HEK293 (cell line): ENCODE results near the gene ESPNL.

Source experiments
- CTCF ChIA-PET: fragments of 350-600 bp; formaldehyde crosslinking; extraction: SDS; loops from one replicate; lab custom pipeline; 2021; ENCODE audit warnings: antibody characterized with exemption; lab: Yijun Ruan, JAX
- POLR2A ChIA-PET: fragments of 300-600 bp; formaldehyde crosslinking; extraction: SDS; loops from one replicate; lab custom pipeline; 2020; ENCODE audit warnings: antibody characterized with exemption, inconsistent platforms; lab: Yijun Ruan, JAX
- H3K27ac ChIP-seq: fragments of 200-500 bp; sonication (Bioruptor generic); 2 replicates; pipeline ENCODE4 v1.5.1; 2014; ENCODE audit warnings: low read depth, low read length, control low read depth, inconsistent platforms; ENCODE audit errors: extremely low read depth
- H3K36me3 ChIP-seq, 2 experiments: fragments of 200-500 bp in 1 of 2; sonication (Bioruptor generic) in 1 of 2; 1 replicate in 1 of 2; 2 replicates in 1 of 2; pipeline ENCODE4 v1.5.1; 2014 to 2017; ENCODE audit warnings: inconsistent platforms in 2 of 2, low read length in 2 of 2; ENCODE audit not compliant: control insufficient read depth in 2 of 2, insufficient read depth in 1 of 2
- H3K4me1 ChIP-seq: fragments of 200-500 bp; sonication (Bioruptor generic); 2 replicates; pipeline ENCODE4 v1.5.1; 2014; ENCODE audit warnings: mild to moderate bottlenecking, low read length, inconsistent platforms; ENCODE audit not compliant: control insufficient read depth, insufficient read depth
- H3K4me3 ChIP-seq: 2 replicates; pipeline ENCODE4 v1.5.1; 2011; ENCODE audit warnings: low read depth, mild to moderate bottlenecking, control low read depth, low read length, moderate library complexity
- H3K9me3 ChIP-seq: fragments of 200-500 bp; sonication (Bioruptor generic); 2 replicates; pipeline ENCODE4 v1.5.1; 2014; ENCODE audit warnings: low read depth, low read length, inconsistent platforms; ENCODE audit not compliant: control insufficient read depth, insufficient read depth
- CTCF ChIP-seq: fragments of 450-650 bp; formaldehyde crosslinking; IDR thresholded peaks from 2 replicates; pipeline ENCODE4 v1.5.1; 2016; ENCODE audit warnings: missing biosample characterization, missing genetic modification characterization
- EGR2 ChIP-seq: fragments of 450-650 bp; formaldehyde crosslinking; IDR thresholded peaks from 2 replicates; pipeline ENCODE4 v1.5.1; 2016; ENCODE audit warnings: low read depth, missing biosample characterization, missing genetic modification characterization
- ELK4 ChIP-seq: IDR thresholded peaks from 2 replicates; pipeline ENCODE4 v1.6.1; 2011; ENCODE audit warnings: mild to moderate bottlenecking, low read depth, low read length, borderline replicate concordance
- KLF8 ChIP-seq: fragments of 450-650 bp; formaldehyde crosslinking; IDR thresholded peaks from 2 replicates; pipeline ENCODE4 v1.5.1; 2016; ENCODE audit warnings: missing biosample characterization, missing genetic modification characterization
- KLF9 ChIP-seq: fragments of 450-650 bp; formaldehyde crosslinking; IDR thresholded peaks from 2 replicates; pipeline ENCODE4 v1.5.1; 2016; ENCODE audit warnings: missing biosample characterization, missing genetic modification characterization, low read depth
- SCRT1 ChIP-seq: fragments of 450-650 bp; formaldehyde crosslinking; IDR thresholded peaks from 2 replicates; pipeline ENCODE4 v1.5.1; 2016; ENCODE audit warnings: missing biosample characterization, missing genetic modification characterization, borderline replicate concordance
- SP2 ChIP-seq: fragments of 450-650 bp; formaldehyde crosslinking; IDR thresholded peaks from 2 replicates; pipeline ENCODE4 v1.5.1; 2016; ENCODE audit warnings: missing biosample characterization, missing genetic modification characterization
- SP3 ChIP-seq: fragments of 450-650 bp; formaldehyde crosslinking; IDR thresholded peaks from 2 replicates; pipeline ENCODE4 v1.5.1; 2016; ENCODE audit warnings: missing biosample characterization, missing genetic modification characterization
- ZFHX2 ChIP-seq: fragments of 450-650 bp; formaldehyde crosslinking; conservative IDR thresholded peaks from 2 replicates; pipeline ENCODE4 v1.5.1; 2016; ENCODE audit warnings: missing biosample characterization, missing genetic modification characterization
- ZFP3 ChIP-seq: fragments of 450-650 bp; formaldehyde crosslinking; IDR thresholded peaks from 2 replicates; pipeline ENCODE4 v1.5.1; 2016; ENCODE audit warnings: low read depth, missing biosample characterization, missing genetic modification characterization
- ZIC2 ChIP-seq: fragments of 450-650 bp; formaldehyde crosslinking; IDR thresholded peaks from 2 replicates; pipeline ENCODE4 v1.5.1; 2016; ENCODE audit warnings: missing biosample characterization, missing genetic modification characterization
- ZNF394 ChIP-seq: fragments of 450-650 bp; formaldehyde crosslinking; IDR thresholded peaks from 2 replicates; pipeline ENCODE4 v1.5.1; 2016; ENCODE audit warnings: missing biosample characterization, missing genetic modification characterization, mild to moderate bottlenecking, moderate library complexity, borderline replicate concordance
- ZNF473 ChIP-seq: fragments of 450-650 bp; formaldehyde crosslinking; IDR thresholded peaks from 2 replicates; pipeline ENCODE4 v1.5.1; 2017; ENCODE audit warnings: missing biosample characterization, missing genetic modification characterization
- ZNF747 ChIP-seq: fragments of 450-650 bp; formaldehyde crosslinking; IDR thresholded peaks from 2 replicates; pipeline ENCODE4 v1.5.1; 2016; ENCODE audit warnings: missing biosample characterization, missing genetic modification characterization
- TF ChIP-seq, protein P1 (sequence below): fragments of 450-650 bp; formaldehyde crosslinking; IDR thresholded peaks from 2 replicates; pipeline ENCODE4 v1.5.1; 2016; ENCODE audit warnings: missing biosample characterization, missing genetic modification characterization

Gene ESPNL

GRCh38 chr2:238096311-238097011 lies 3.7 kb upstream of the ESPNL start:
- Histone ChIP-seq H3K36me3 (peaks cover 0 to 8% of the 10 kb centered on the region in 2 experiments; a peak in 2 of 3 replicates), H3K4me3 (no peak overlapping the region), H3K27ac (no peak overlapping the region), H3K4me1 (no peaks in the 10 kb centered on the region), H3K9me3 (no peaks in the 10 kb centered on the region)
- ChIA-PET CTCF (no interaction called here), POLR2A (no interaction called here)
- no peak for TF ChIP-seq ZFP3 (tag by site-specific recombination)
- TF ChIP-seq, protein P1, sequence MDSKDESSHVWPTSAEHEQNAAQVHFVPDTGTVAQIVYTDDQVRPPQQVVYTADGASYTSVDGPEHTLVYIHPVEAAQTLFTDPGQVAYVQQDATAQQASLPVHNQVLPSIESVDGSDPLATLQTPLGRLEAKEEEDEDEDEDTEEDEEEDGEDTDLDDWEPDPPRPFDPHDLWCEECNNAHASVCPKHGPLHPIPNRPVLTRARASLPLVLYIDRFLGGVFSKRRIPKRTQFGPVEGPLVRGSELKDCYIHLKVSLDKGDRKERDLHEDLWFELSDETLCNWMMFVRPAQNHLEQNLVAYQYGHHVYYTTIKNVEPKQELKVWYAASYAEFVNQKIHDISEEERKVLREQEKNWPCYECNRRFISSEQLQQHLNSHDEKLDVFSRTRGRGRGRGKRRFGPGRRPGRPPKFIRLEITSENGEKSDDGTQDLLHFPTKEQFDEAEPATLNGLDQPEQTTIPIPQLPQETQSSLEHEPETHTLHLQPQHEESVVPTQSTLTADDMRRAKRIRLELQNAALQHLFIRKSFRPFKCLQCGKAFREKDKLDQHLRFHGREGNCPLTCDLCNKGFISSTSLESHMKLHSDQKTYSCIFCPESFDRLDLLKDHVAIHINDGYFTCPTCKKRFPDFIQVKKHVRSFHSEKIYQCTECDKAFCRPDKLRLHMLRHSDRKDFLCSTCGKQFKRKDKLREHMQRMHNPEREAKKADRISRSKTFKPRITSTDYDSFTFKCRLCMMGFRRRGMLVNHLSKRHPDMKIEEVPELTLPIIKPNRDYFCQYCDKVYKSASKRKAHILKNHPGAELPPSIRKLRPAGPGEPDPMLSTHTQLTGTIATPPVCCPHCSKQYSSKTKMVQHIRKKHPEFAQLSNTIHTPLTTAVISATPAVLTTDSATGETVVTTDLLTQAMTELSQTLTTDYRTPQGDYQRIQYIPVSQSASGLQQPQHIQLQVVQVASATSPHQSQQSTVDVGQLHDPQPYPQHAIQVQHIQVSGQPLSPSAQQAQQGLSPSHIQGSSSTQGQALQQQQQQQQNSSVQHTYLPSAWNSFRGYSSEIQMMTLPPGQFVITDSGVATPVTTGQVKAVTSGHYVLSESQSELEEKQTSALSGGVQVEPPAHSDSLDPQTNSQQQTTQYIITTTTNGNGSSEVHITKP (tag by site-specific recombination), result 0 out of 2 replicates have a peak, but pooled peaks have one; percentile 10
- peak; percentile 77 for TF ChIP-seq ZIC2 (tag by site-specific recombination)

GRCh38 chr2:238097201-238097987 lies 2.7 kb upstream of the ESPNL start:
- TF ChIP-seq SCRT1 (tag by site-specific recombination), result no peak
- no peak for TF ChIP-seq ELK4
- no peak for TF ChIP-seq ZNF747
- no peak overlapping the region for H3K27ac ChIP-seq
- H3K4me1 ChIP-seq, result no peaks in the 10 kb centered on the region
- H3K36me3 ChIP-seq, result peaks cover 0 to 6% of the 10 kb centered on the region in 2 experiments; a peak in 1 of 3 replicates
- no peaks in the 10 kb centered on the region for H3K9me3 ChIP-seq
- no peak overlapping the region for H3K4me3 ChIP-seq
- ChIA-PET CTCF (no interaction called here), POLR2A (no interaction called here)

DNA sequence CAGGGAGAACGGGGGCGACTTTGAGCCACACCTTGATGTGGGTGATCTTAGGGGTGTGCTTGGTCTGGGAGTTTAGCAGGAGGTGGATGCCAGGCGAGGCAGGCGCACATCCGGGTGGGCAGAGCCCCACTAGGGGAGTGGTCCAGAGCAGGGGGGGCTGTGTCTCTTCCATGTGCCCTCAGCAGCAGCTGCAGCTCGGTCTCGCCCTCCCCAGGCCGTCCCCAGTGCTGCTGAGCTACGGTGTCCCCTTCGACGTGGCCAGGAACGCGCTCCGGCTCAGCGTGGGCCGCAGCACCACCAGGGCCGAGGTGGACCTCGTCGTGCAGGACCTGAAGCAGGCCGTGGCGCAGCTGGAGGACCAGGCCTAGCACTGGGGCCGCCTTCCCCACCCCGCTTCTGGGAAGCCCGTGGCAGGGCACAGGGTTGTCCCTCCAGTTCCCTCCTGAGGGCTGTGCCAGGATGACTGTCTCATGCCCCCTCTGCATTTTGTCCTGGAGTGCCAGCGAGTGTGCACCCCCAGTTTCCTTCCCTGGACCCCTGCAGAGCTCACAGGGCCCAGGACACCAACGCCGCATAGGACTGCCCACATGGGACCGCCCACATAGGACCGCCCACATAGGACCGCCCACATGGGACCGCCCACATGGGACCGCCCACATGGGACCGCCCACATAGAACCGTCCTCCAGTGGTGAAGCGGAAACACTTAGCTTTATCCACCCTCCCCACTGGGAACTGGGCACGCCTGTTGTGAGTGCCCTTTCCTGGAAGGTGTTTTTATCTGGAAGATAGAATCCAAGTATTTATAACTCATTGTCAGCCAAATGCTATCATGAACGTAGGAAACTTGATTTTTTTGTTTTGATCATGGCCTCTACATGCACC lies 1.9 kb upstream of the ESPNL start:
- no peaks in the 10 kb centered on the region for H3K9me3 ChIP-seq
- H3K4me1 ChIP-seq, result no peaks in the 10 kb centered on the region
- H3K36me3 ChIP-seq, result peaks cover 0 to 6% of the 10 kb centered on the region in 2 experiments; a peak in 1 of 3 replicates
- no peak overlapping the region for H3K4me3 ChIP-seq
- H3K27ac ChIP-seq, result no peak overlapping the region
- ChIA-PET CTCF (interaction anchor here (0.5 to 0.7 kb wide), 4 partner anchors 29 to 588 kb away, joined by 3 to 5 read pairs (median 3); no protein-coding TSS in a partner anchor), POLR2A (interaction anchor here (0.5 to 2.1 kb wide), 4 partner anchors 20 to 230 kb away, joined by 4 to 12 read pairs (median 5); partner anchors contain the start of gene SCLY)
- TF ChIP-seq KLF8 (no peak), ZFHX2 (tag by site-specific recombination) (peak; percentile 91), SP3 (tag by site-specific recombination) (peak; percentile 82), EGR2 (tag by site-specific recombination) (peak; percentile 82), KLF9 (tag by site-specific recombination) (peak; percentile 88), ZNF473 (tag by site-specific recombination) (no peak), ZIC2 (tag by site-specific recombination) (0 out of 2 replicates have a peak, but pooled peaks have one; percentile 8), ZNF394 (tag by site-specific recombination) (no peak), CTCF (tag by site-specific recombination) (peak; percentile 17; the same call in 1 of the 2 replicates), ZNF747 (no peak), SP2 (peak; percentile 64)
- TF ChIP-seq, protein P1 (tag by site-specific recombination), result peak; percentile 47
